ENCODE data around the gene PARL. TPM values are rescaled to one million over a fixed set of nuclear protein-coding genes. Genes with fewer than 3 reads are reported as not detected.

Gene PARL
- total and polyA plus RNA-seq, 12 donors: 45.8 to 113 (median 60.7) TPM

GRCh38 chr3:183907176-183907575, 22.5 kb upstream of the PARL start:
- intact Hi-C loops (cut with DNase I): loop anchor here in 1 of 10 donors (10.0 kb wide), 2 partner anchors 238 to 628 kb away; no protein-coding TSS in a partner anchor
- H3K4me1 ChIP-seq: no peaks in the 10 kb centered on the region
- H3K9me3 ChIP-seq: no peaks in the 10 kb centered on the region
- no peak overlapping the region for H3K27ac ChIP-seq
- WGBS, 2 donors: 65 to 68% methylated on average over 6 of the region's 6 CpGs
- H3K4me3 ChIP-seq: no peak overlapping the region
- no peak for ATAC-seq
- no peak for DNase-seq
- no peak for TF ChIP-seq CTCF (IDR thresholded peaks at IDR 0.05)
- H3K36me3 ChIP-seq: no peaks in the 10 kb centered on the region
- H3K27me3 ChIP-seq: no peaks in the 10 kb centered on the region

- H3K27ac ChIP-seq: no peak overlapping the region
- no peaks in the 10 kb centered on the region for H3K4me1 ChIP-seq
- no peak for DNase-seq
- no peaks in the 10 kb centered on the region for H3K36me3 ChIP-seq
- WGBS, 2 donors: 80 to 81% methylated on average over 13 of the region's 13 CpGs
- H3K27me3 ChIP-seq: no peaks in the 10 kb centered on the region
- H3K4me3 ChIP-seq: no peak overlapping the region
- no peaks in the 10 kb centered on the region for H3K9me3 ChIP-seq
- intact Hi-C loops (cut with DNase I): loop anchor here in 1 of 10 donors (10.0 kb wide), 2 partner anchors 238 to 628 kb away; no protein-coding TSS in a partner anchor
- ATAC-seq: no peak
- no peak for TF ChIP-seq CTCF (IDR thresholded peaks at IDR 0.05)
Observed at GRCh38 chr3:183906234-183906921, 21.7 kb upstream of the PARL start.

- H3K4me1 ChIP-seq: no peaks in the 10 kb centered on the region
- TF ChIP-seq CTCF (IDR thresholded peaks at IDR 0.05): no peak
- 74 to 76% methylated on average over 14 of the region's 14 CpGs for WGBS, 2 donors
- intact Hi-C loops (cut with DNase I): loop anchor here in 1 of 10 donors (10.0 kb wide), 2 partner anchors 240 to 630 kb away; no protein-coding TSS in a partner anchor
- no peaks in the 10 kb centered on the region for H3K36me3 ChIP-seq
- ATAC-seq (peak in 3 of 8 donors; percentile 49 to 66 (median 53)), DNase-seq (no peak)
- H3K4me3 ChIP-seq: no peak overlapping the region
- no peaks in the 10 kb centered on the region for H3K9me3 ChIP-seq
- H3K27me3 ChIP-seq: peaks cover 0 to 8% (median 0%) of the 10 kb centered on the region in 7 donors
- no peak overlapping the region for H3K27ac ChIP-seq
Observed at GRCh38 chr3:183904833-183905780, 20.4 kb upstream of the PARL start.

GRCh38 chr3:183898028-183898431, 13.3 kb upstream of the PARL start:
- intact Hi-C loops (cut with DNase I): loop anchor here (5.0 to 10.0 kb wide), 12 partner anchors 107 to 647 kb away; partner anchors contain the start of genes ALG3 (in 9 of the 10), EEF1AKMT4 (in 9 of the 10), ABCC5 (in 4 of the 10) and PSMD2 (in 2 of the 10)
- 57 to 61% methylated on average over 11 of the region's 11 CpGs for WGBS, 2 donors
- ATAC-seq (no peak), DNase-seq (no peak)
- TF ChIP-seq CTCF (IDR thresholded peaks at IDR 0.05): no peak
- no peaks in the 10 kb centered on the region for H3K9me3 ChIP-seq
- H3K4me1 ChIP-seq: peaks cover 0 to 4% (median 0%) of the 10 kb centered on the region in 9 donors
- H3K27me3 ChIP-seq: peaks cover 0 to 45% (median 0%) of the 10 kb centered on the region in 7 donors
- H3K4me3 ChIP-seq: no peak overlapping the region
- no peaks in the 10 kb centered on the region for H3K36me3 ChIP-seq
- H3K27ac ChIP-seq: no peak overlapping the region
